ENCODE data around the gene CD200. TPM values are rescaled to one million over a fixed set of nuclear protein-coding genes. Genes with fewer than 3 reads are reported as not detected.
"Not testable (repeated sequence)": the region's sequence is repeated elsewhere in the genome, so short reads cannot be mapped to it uniquely, and the experiment has no call there.

Gene CD200
- polyA plus RNA-seq, 4 donors, result 36.0 to 43.9 (median 40.0) TPM

- DNase-seq (ENCODE audit: low read depth in 4 of 4, low spot score in 3 of 4), result no peak
Observed at GRCh38 chr3:112381673-112382542, 49.0 kb downstream of the CD200 start.

GRCh38 chr3:112382543-112383160 lies 49.7 kb downstream of the CD200 start:
- DNase-seq (ENCODE audit: low read depth in 4 of 4, low spot score in 3 of 4), result no peak

GRCh38 chr3:112384769-112385168 lies 51.8 kb downstream of the CD200 start:
- DNase-seq (ENCODE audit: low read depth in 4 of 4, low spot score in 3 of 4), result no peak

- DNase-seq (ENCODE audit: low read depth in 4 of 4, low spot score in 3 of 4), result no peak
Observed at GRCh38 chr3:112388972-112389371, 56.0 kb downstream of the CD200 start.

GRCh38 chr3:112389961-112390360 lies 57.0 kb downstream of the CD200 start:
- no peak for DNase-seq (ENCODE audit: low read depth in 4 of 4, low spot score in 3 of 4)

GRCh38 chr3:112390783-112391641 lies 58.1 kb downstream of the CD200 start:
- DNase-seq (ENCODE audit: low read depth in 4 of 4, low spot score in 3 of 4), result no peak

GRCh38 chr3:112391648-112392047 lies 58.7 kb downstream of the CD200 start:
- no peak for DNase-seq (ENCODE audit: low read depth in 4 of 4, low spot score in 3 of 4)

- DNase-seq (ENCODE audit: low read depth in 4 of 4, low spot score in 3 of 4), result no peak
Observed at GRCh38 chr3:112392393-112393359, 59.7 kb downstream of the CD200 start.

- DNase-seq (ENCODE audit: low read depth in 4 of 4, low spot score in 3 of 4), result no peak
Observed at GRCh38 chr3:112393360-112393728, 60.4 kb downstream of the CD200 start.

- no peak for DNase-seq (ENCODE audit: low read depth in 4 of 4, low spot score in 3 of 4)
Observed at GRCh38 chr3:112394003-112394640, 61.2 kb downstream of the CD200 start.

- no peak for DNase-seq (ENCODE audit: low read depth in 4 of 4, low spot score in 3 of 4)
Observed at GRCh38 chr3:112395181-112395895, 62.4 kb downstream of the CD200 start.

GRCh38 chr3:112395896-112396290 lies 62.9 kb downstream of the CD200 start:
- DNase-seq (ENCODE audit: low read depth in 4 of 4, low spot score in 3 of 4), result no peak

GRCh38 chr3:112397556-112397955 lies 64.6 kb downstream of the CD200 start:
- no peak for DNase-seq (ENCODE audit: low read depth in 4 of 4, low spot score in 3 of 4)

GRCh38 chr3:112399064-112399463 lies 66.1 kb downstream of the CD200 start:
- DNase-seq (ENCODE audit: low read depth in 4 of 4, low spot score in 3 of 4), result no peak

GRCh38 chr3:112399554-112399953 lies 66.6 kb downstream of the CD200 start:
- DNase-seq (ENCODE audit: low read depth in 4 of 4, low spot score in 3 of 4), result not testable (repeated sequence)

- DNase-seq (ENCODE audit: low read depth in 4 of 4, low spot score in 3 of 4), result not testable (repeated sequence)
Observed at GRCh38 chr3:112400317-112400716, 67.4 kb downstream of the CD200 start.

- DNase-seq (ENCODE audit: low read depth in 4 of 4, low spot score in 3 of 4), result no peak
Observed at GRCh38 chr3:112401617-112402016, 68.7 kb downstream of the CD200 start.

GRCh38 chr3:112403103-112403502 lies 70.1 kb downstream of the CD200 start:
- DNase-seq (ENCODE audit: low read depth in 4 of 4, low spot score in 3 of 4), result no peak
